Suprapubic skin (tissue), 4 donors: ENCODE data around the gene MYOM1. TPM values are rescaled to one million over a fixed set of nuclear protein-coding genes. Genes with fewer than 3 reads are reported as not detected.

Source experiments
- DNase-seq, 2 donors: peaks; one replicate each; pipeline ENCODE4 v3.0.0-alpha.2; 2019; ENCODE audit warnings: low spot score in 2 of 2
- H3K27ac ChIP-seq: fragments of 200-600 bp; sonication (generic); one replicate; pipeline ENCODE4 v1.5.1; 2019
- H3K27me3 ChIP-seq: fragments of 200-600 bp; sonication (generic); one replicate; pipeline ENCODE4 v1.5.1; 2019
- H3K36me3 ChIP-seq: fragments of 200-600 bp; sonication (generic); one replicate; pipeline ENCODE4 v1.5.1; 2019
- H3K4me1 ChIP-seq: fragments of 200-600 bp; sonication (generic); one replicate; pipeline ENCODE4 v1.5.1; 2019
- H3K4me3 ChIP-seq: fragments of 200-600 bp; sonication (generic); one replicate; pipeline ENCODE4 v1.5.1; 2019; ENCODE audit warnings: mild to moderate bottlenecking
- H3K9me3 ChIP-seq: fragments of 200-600 bp; sonication (generic); one replicate; pipeline ENCODE4 v1.5.1; 2019
- EP300 ChIP-seq: sonication (generic); formaldehyde crosslinking; IDR thresholded peaks from one replicate; pipeline ENCODE4 v1.6.1; 2017; ENCODE audit warnings: antibody characterized with exemption
- POLR2A ChIP-seq, 2 donors: fragments of 450-650 bp; IDR thresholded peaks; one replicate each; pipeline ENCODE4 v1.6.1; 2017; ENCODE audit warnings: antibody characterized with exemption in 2 of 2, mild to moderate bottlenecking in 2 of 2, moderate library complexity in 2 of 2
- POLR2AphosphoS5 ChIP-seq, 3 donors: sonication (generic); formaldehyde crosslinking; IDR thresholded peaks; one replicate each; pipeline ENCODE4 v1.6.1; 2017; ENCODE audit warnings: antibody characterized with exemption in 3 of 3
- WGBS: methylation state at CpG from one replicate; pipeline ENCODE4 v1.1.5; 2018; 5-methylcytosine and 5-hydroxymethylcytosine counted together
- total RNA-seq, 4 donors: library from RNA; depleted of rRNA; stranded (reverse); fragments of >200 nt; gene quantifications; one replicate each; pipeline ENCODE4 v1.1.0, GENCODE V29; 2016
- TF ChIP-seq, protein P1 (sequence below), 2 donors: fragments of 200-600 bp in 1 of 2; fragments of 450-650 bp in 1 of 2; sonication (generic) in 1 of 2; IDR thresholded peaks; one replicate each; pipeline ENCODE4 v1.5.1; 2016 to 2019; ENCODE audit warnings: antibody characterized with exemption in 2 of 2, mild to moderate bottlenecking in 1 of 2, moderate library complexity in 1 of 2

Gene MYOM1
- total RNA-seq, 4 donors from 2014 or later: 0.99 to 2.1 (median 1.6) TPM

DNA sequence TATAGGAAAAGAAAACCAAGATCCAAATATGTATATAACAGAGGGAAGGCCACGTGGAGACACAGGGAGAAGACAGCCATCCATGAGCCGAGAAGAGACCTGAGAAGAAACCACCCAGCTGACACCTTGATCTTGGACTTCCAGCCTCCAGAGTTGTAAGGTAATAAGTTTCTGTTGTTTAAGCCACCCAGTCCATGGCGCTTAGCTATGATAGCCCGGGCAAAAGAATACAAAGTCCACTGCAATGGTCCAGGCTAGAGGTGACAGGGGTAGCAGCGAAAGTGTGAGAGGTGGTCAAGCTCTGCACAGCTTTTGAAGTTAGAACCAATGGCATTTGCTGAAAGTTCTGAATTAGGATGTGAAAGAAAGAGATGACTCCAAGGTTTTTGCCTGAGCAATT is 2.8 kb downstream of the MYOM1 start:
- Histone ChIP-seq H3K27ac (no peak overlapping the region), H3K9me3 (no peaks in the 10 kb centered on the region), H3K4me1 (peaks cover 3% of the 10 kb centered on the region), H3K4me3 (no peak overlapping the region), H3K36me3 (no peaks in the 10 kb centered on the region), H3K27me3 (no peaks in the 10 kb centered on the region)
- no peak for DNase-seq
- WGBS: 87% methylated on average over 5 of the region's 5 CpGs
- TF ChIP-seq EP300: no peak
- TF ChIP-seq, protein P1, sequence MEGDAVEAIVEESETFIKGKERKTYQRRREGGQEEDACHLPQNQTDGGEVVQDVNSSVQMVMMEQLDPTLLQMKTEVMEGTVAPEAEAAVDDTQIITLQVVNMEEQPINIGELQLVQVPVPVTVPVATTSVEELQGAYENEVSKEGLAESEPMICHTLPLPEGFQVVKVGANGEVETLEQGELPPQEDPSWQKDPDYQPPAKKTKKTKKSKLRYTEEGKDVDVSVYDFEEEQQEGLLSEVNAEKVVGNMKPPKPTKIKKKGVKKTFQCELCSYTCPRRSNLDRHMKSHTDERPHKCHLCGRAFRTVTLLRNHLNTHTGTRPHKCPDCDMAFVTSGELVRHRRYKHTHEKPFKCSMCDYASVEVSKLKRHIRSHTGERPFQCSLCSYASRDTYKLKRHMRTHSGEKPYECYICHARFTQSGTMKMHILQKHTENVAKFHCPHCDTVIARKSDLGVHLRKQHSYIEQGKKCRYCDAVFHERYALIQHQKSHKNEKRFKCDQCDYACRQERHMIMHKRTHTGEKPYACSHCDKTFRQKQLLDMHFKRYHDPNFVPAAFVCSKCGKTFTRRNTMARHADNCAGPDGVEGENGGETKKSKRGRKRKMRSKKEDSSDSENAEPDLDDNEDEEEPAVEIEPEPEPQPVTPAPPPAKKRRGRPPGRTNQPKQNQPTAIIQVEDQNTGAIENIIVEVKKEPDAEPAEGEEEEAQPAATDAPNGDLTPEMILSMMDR (IDR thresholded peaks at IDR 0.05): no peak
- TF ChIP-seq POLR2A (IDR thresholded peaks at IDR 0.05): no peak
- TF ChIP-seq POLR2AphosphoS5 (IDR thresholded peaks at IDR 0.05): no peak

DNA sequence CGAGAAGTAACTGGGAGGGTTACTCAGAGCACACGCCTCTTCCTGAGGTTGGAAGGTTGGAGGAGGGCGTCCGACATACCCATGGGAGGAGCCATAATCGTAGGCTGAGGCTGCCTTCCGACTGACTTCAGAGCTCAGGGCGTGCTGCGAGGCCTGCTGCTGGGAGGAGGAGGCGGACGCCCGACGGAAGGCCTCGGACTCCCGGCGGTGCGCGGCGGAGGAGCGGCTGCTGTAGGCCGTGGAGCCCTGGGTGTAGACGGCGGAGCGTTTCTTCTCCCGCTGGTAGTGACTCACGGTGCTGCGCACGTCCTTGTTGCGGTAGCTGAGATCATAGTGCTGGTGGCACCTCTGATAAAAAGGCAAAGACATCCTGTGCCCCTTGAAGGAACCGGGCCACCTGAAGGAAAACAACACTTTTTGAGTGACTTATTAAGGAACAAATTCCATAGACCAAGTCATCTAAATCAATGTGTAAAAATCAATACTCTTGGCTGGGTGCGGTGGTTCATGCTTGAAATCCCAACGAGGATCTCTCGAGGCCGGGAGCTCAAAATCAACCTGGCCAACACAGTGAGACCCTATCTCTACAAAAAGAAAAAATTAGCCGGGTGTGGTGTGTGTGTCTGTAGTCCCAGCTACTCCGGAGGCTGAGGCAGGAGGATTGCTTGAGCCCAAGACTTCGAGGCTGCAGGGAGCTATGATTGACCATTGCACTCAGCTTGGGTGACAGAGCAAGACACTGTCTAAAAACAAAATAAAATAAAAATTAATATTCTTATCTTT is 4.7 kb downstream of the MYOM1 start:
- Histone ChIP-seq H3K4me3 (no peak overlapping the region), H3K36me3 (no peaks in the 10 kb centered on the region), H3K4me1 (peaks cover 3% of the 10 kb centered on the region), H3K27me3 (no peaks in the 10 kb centered on the region), H3K9me3 (no peaks in the 10 kb centered on the region), H3K27ac (no peak overlapping the region)
- 93% methylated on average over 35 of the region's 36 CpGs for WGBS
- DNase-seq: no peak
- TF ChIP-seq POLR2A (IDR thresholded peaks at IDR 0.05) (no peak), POLR2AphosphoS5 (IDR thresholded peaks at IDR 0.05) (no peak), EP300 (no peak)
- TF ChIP-seq, protein P1 (IDR thresholded peaks at IDR 0.05): no peak

DNA sequence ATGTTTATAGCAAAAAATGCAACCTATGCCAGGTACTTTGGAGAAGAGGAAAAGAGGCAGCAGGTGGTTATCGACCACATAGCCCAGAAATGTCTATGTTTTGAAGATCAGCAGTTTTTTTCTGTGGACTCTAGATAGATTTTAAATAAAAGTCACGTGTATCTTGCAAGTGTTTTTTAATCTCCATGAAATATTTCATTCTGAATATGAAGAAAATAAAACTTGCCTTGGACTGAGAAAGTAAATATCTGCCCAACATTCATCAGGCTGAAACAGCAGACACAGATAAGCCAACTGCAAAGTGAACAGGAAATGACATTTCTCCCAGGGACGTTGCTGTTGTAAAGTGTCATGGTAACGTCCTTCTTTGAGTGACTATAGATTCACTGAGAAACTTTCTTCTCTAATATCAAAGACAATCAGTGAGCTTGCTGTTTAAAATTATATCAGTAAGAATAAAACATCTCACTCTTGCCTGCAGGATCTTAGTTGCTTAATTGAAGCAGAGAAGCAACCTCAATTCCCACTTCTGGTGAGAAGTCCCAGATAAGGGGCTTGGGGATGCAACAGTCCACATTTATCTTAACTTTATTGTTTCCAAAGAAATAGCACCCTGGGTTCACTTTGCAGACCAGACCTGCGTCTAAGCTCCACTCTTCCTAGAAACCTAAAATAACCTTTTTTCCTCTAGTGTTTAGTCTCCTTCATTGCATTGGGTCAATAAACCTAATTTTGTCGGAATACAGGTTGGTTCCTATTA is 6.3 kb downstream of the MYOM1 start:
- no peaks in the 10 kb centered on the region for H3K27me3 ChIP-seq
- H3K9me3 ChIP-seq: no peaks in the 10 kb centered on the region
- no peak overlapping the region for H3K27ac ChIP-seq
- peaks cover 3% of the 10 kb centered on the region for H3K4me1 ChIP-seq
- TF ChIP-seq, protein P1 (IDR thresholded peaks at IDR 0.05): no peak
- TF ChIP-seq POLR2AphosphoS5 (IDR thresholded peaks at IDR 0.05) (no peak), EP300 (no peak), POLR2A (IDR thresholded peaks at IDR 0.05) (no peak)
- no peaks in the 10 kb centered on the region for H3K36me3 ChIP-seq
- WGBS: 59% methylated on average over 6 of the region's 6 CpGs
- no peak for DNase-seq
- no peak overlapping the region for H3K4me3 ChIP-seq

DNA sequence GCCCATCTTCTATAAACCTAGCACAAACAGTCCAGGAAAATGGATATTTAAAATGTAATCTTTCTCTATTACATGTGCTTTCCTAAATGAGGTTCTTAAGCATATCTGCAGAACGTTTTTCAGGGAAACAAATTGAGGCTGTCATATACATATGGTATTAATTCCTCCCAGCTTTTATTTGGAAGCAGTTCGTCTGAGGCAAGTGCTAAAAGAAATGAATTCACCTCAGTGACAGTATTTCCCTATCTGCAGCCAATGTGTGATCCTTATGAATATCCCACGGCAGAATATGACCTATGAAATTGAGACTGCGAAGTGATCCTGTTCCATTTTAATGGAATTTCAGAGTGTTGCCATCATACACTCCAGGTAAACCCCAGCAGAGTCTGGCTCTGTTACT is 7.1 kb downstream of the MYOM1 start:
- H3K9me3 ChIP-seq: no peaks in the 10 kb centered on the region
- H3K4me1 ChIP-seq: peaks cover 3% of the 10 kb centered on the region
- no peaks in the 10 kb centered on the region for H3K27me3 ChIP-seq
- TF ChIP-seq, protein P1 (IDR thresholded peaks at IDR 0.05): no peak
- TF ChIP-seq EP300 (no peak), POLR2AphosphoS5 (IDR thresholded peaks at IDR 0.05) (no peak), POLR2A (IDR thresholded peaks at IDR 0.05) (no peak)
- no peak overlapping the region for H3K27ac ChIP-seq
- DNase-seq: no peak
- WGBS: 77% methylated on average over 4 of the region's 4 CpGs
- no peaks in the 10 kb centered on the region for H3K36me3 ChIP-seq
- H3K4me3 ChIP-seq: no peak overlapping the region
